22Rv1 (cell line): ENCODE measurements around the gene NANOS1.

Source experiments
- CTCF ChIP-seq: fragments of 450-650 bp; IDR thresholded peaks from 2 replicates; pipeline ENCODE4 v1.5.1; 2017; ENCODE audit warnings: mild to moderate bottlenecking
- ZFX ChIP-seq: fragments of 450-650 bp; IDR thresholded peaks from 2 replicates; pipeline ENCODE4 v1.6.1; 2017; ENCODE audit warnings: antibody characterized with exemption, borderline replicate concordance

- TF ChIP-seq CTCF (no peak), ZFX (no peak)
These were observed 16.0 kb downstream of the NANOS1 start for GRCh38 chr10:119045561-119045960.
